Stimulated activated naive CD8-positive, alpha-beta T cell treated with anti-CD3 and anti-CD28 coated beads, Interleukin-15, amount 100 ng/mL, for 72 hours (primary cell): Measurements from ENCODE around the gene AFG1L.

Source experiments
- ATAC-seq: fragments of 150-1000 bp; cut with Tn5 transposase; 2 replicates; pipeline ENCODE4 v1.10.0; 2021; ENCODE audit warnings: mild to moderate bottlenecking, moderate library complexity
- DNase-seq, 2 donors: peaks; one replicate each; pipeline ENCODE4 v3.0.0; 2021 to 2022
- H3K27ac Mint-ChIP-seq, 2 donors: one replicate each; pipeline ENCODE4 v1.8.0; 2022; ENCODE audit warnings: mild to moderate bottlenecking in 2 of 2, mixed read lengths in 2 of 2, moderate library complexity in 2 of 2
- H3K27me3 Mint-ChIP-seq: one replicate; pipeline ENCODE4 v1.8.0; 2022; ENCODE audit warnings: mixed read lengths
- H3K4me1 Mint-ChIP-seq: one replicate; pipeline ENCODE4 v1.8.0; 2022; ENCODE audit warnings: mild to moderate bottlenecking, mixed read lengths
- H3K4me3 Mint-ChIP-seq, 2 donors: one replicate each; pipeline ENCODE4 v1.8.0; 2022; ENCODE audit warnings: mild to moderate bottlenecking in 2 of 2, mixed read lengths in 2 of 2, moderate library complexity in 1 of 2
- H3K9me3 Mint-ChIP-seq, 2 donors: one replicate each; pipeline ENCODE4 v1.8.0; 2022; ENCODE audit warnings: mixed read lengths in 2 of 2

AFG1L gene

DNA sequence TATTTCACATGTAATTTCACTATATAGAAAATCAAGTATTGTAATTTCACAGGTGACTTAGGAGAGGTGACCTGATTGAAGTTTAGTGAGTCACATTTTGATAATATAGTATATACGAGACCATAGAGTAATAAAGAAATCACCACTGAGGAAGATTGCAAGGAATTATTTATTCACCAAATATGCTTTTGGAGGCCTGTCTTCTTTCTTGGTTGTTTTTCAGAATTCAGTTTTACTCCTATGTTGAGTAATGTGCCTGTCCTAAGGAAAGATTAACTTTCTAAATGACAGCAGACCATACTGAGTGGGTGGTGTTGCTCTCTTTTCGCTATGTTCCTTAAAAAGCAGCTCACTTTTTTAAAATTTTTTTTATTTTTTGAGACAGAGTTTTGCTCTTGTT, 178.3 kb downstream of the AFG1L start:
- Mint-ChIP-seq H3K9me3 (no peaks in the 10 kb centered on the region), H3K4me3 (no peak overlapping the region), H3K4me1 (peaks cover 11% of the 10 kb centered on the region), H3K27ac (no peak overlapping the region), H3K27me3 (no peaks in the 10 kb centered on the region)
- no peak for DNase-seq
- ATAC-seq = peak; percentile 43

DNA sequence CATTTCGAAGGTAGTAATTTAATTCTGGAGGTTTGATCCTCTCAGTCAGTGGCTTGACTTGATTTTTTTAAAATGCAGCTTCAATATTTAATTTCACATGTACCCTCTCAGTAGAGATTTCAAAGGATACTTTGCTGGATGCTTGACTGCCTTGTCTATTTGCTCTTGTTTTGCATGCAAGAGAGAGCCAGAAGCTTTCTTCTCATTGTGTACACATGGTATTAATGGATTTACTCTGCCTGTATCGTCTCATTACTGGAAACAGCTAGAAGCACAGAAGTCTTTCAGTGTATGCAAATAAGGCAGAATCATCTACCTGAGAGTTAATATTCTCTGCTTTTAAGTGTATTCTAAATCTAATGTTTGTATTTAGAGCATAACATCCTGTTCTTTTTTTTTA, 181.5 kb downstream of the AFG1L start:
- ATAC-seq = no peak
- Mint-ChIP-seq H3K9me3 (no peaks in the 10 kb centered on the region), H3K27ac (no peak overlapping the region), H3K4me3 (no peak overlapping the region), H3K27me3 (no peaks in the 10 kb centered on the region), H3K4me1 (peaks cover 11% of the 10 kb centered on the region)
- no peak for DNase-seq

DNA sequence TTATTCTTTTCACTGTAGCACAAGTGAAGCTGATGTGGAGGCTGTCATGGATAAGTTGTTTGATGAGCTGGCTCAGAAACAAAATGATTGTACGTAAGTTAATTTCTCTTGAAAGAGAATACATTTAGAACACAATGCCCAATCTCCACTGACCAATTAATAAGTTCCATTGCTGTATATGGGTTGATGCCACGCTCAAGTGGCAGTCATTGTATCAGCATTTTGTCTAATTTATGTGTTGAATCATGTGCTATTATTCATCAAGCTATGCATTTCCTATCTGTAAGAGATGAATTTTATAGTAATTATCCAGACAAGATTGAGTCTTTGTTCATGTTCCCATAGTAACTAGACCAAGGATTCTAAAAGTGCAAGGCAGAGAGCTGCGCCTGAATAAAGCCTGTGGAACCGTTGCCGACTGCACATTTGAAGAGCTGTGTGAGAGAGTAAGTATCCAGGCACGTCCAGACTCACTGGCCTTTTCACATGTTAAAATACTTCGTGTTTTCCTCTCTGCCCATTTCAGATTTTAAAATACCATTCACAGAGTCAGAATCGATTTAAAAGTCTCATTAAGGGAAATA, 182.1 kb downstream of the AFG1L start:
- H3K27me3 Mint-ChIP-seq = no peaks in the 10 kb centered on the region
- no peaks in the 10 kb centered on the region for H3K9me3 Mint-ChIP-seq
- H3K27ac Mint-ChIP-seq = no peak overlapping the region
- no peak for ATAC-seq
- H3K4me3 Mint-ChIP-seq = no peak overlapping the region
- DNase-seq = no peak
- H3K4me1 Mint-ChIP-seq = peaks cover 11% of the 10 kb centered on the region

DNA sequence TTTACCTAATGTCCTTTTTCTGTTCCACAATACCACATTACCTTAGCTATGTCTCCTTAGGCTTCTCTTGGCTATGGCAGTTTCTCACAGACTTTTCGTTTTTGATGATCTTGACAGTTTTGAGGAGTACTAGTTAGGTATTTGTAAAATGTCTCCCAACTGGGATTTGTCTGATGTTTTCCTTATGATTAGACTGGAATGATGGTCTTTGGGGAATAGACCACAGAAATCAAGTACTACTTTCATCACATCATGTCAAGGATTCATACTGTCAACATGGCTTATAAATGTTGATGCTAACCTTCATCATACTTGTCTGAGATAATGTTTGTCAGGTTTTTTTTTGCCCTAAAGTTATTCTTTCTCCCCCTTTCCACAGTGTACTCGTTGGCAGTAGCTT, 187.7 kb downstream of the AFG1L start:
- H3K4me3 Mint-ChIP-seq = no peak overlapping the region
- peaks cover 0 to 6% of the 10 kb centered on the region in 2 donors for H3K9me3 Mint-ChIP-seq
- H3K27ac Mint-ChIP-seq = no peak overlapping the region
- ATAC-seq (no peak), DNase-seq (no peak)
- no peaks in the 10 kb centered on the region for H3K27me3 Mint-ChIP-seq
- no peaks in the 10 kb centered on the region for H3K4me1 Mint-ChIP-seq

DNA sequence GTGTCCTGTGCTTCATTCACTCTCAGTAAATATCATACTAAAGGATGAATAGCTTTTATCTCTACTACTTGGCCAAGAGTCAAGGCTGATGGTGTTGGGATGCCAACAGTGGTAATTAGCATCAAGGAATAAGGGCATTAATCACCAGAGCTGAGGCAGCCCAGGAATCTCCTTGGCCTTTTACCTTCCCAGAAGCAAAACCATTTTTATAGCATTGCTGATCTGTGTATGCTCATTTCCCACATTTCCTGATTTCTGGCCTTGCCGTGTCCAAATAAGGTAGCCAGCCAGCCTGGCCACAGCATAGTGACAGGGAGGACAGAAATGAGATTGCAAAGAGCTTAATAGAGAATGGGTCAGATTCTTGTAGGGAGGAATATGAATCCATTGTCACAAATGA, 189.2 kb downstream of the AFG1L start:
- Mint-ChIP-seq H3K27ac (no peak overlapping the region), H3K4me1 (no peaks in the 10 kb centered on the region), H3K4me3 (no peak overlapping the region), H3K9me3 (peaks cover 0 to 6% of the 10 kb centered on the region in 2 donors), H3K27me3 (no peaks in the 10 kb centered on the region)
- DNase-seq (no peak), ATAC-seq (no peak)

DNA sequence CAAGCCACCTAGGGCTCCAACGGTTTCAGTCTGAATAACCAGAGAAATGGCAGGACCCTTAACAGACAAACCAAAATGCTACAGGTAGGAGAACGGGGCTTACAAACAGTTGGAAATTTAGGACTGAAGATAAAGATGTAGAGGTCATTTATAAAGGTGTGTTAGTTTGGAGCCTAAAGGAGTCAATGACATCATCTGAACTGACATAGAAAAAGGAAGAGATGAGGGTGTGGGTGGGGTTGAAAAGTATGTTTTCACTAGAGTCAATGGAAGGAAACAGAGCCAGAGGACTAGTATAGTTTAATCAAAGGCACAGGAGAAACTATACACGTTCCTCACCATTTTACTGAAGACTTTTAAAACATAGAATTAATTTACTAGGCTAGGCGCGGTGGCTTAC, 194.8 kb downstream of the AFG1L start:
- Mint-ChIP-seq H3K4me1 (no peaks in the 10 kb centered on the region), H3K9me3 (no peaks in the 10 kb centered on the region), H3K27ac (no peak overlapping the region), H3K27me3 (no peaks in the 10 kb centered on the region), H3K4me3 (no peak overlapping the region)
- ATAC-seq (no peak), DNase-seq (no peak)

DNA sequence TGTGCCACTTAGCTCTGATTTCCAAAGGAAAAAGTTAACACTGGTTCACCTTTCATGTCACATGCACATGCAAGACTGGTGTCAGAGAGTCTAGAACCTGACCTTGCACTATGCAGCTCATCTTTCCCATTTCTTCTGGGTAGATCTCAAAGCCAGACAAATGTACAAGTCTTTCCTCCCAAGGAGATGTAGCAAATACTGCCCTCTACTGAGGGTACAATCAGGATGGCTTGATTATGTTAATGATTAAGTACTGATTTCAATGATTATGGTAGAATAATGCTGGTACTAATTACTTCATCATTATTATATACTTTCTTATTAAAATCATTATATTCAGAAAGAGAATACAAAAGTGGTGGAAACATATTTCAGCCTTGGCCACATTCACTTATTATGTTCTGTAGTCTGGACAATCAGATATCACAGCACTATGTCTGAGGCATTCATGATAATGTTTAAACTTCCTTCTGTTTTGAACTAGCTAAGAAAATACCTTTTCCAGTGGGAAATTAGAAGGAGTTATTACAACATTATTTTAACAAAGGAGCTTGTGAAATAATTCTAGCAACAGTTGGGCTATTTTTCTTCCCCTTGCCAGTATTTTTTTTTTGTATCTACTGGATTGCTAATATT, 197.4 kb downstream of the AFG1L start:
- H3K4me1 Mint-ChIP-seq = no peaks in the 10 kb centered on the region
- no peak overlapping the region for H3K27ac Mint-ChIP-seq
- no peak for ATAC-seq
- no peaks in the 10 kb centered on the region for H3K9me3 Mint-ChIP-seq
- no peak overlapping the region for H3K4me3 Mint-ChIP-seq
- H3K27me3 Mint-ChIP-seq = no peaks in the 10 kb centered on the region
- no peak for DNase-seq

DNA sequence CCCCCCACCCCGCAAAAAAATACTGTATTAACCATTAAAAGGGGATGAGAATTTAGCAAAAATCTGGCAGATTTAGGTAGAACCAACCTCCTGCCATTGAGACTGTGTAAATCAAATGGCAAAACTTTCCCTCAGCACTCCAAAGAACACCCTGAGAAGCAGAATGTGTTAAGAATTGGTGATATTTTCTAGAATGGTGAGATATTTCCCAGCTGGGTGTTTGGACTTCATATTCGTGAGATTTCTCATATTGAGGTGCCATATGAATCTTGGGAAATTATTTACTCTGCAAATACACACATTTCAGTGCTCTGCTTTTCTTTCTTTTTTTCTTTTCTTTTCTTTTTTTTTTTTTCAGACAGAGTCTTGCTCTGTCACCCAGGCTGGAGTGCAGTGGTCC, 199.6 kb downstream of the AFG1L start:
- Mint-ChIP-seq H3K9me3 (no peaks in the 10 kb centered on the region), H3K4me1 (no peaks in the 10 kb centered on the region), H3K27ac (no peak overlapping the region), H3K4me3 (no peak overlapping the region), H3K27me3 (no peaks in the 10 kb centered on the region)
- DNase-seq = no peak
- no peak for ATAC-seq

DNA sequence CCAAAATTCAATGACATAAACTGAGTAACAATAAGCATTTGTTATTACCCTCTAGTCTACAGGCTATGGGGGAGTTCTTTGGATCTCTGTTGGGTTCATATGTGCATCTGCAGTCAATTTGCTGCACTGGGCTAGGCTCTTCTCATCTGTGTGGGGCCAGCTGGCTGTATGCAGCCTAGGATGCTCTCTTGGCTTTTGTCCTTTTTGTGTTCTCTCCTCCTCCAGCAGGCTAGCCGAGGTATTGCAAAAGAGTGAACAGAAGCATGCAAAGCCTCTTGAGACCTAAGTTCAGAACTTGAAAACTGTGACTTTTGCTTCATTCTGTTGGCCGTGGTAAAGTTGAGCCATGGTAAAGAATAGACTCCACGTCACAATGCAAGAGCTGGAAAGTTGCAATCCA, 203.0 kb downstream of the AFG1L start:
- no peak overlapping the region for H3K27ac Mint-ChIP-seq
- no peaks in the 10 kb centered on the region for H3K27me3 Mint-ChIP-seq
- H3K9me3 Mint-ChIP-seq = no peaks in the 10 kb centered on the region
- ATAC-seq (no peak), DNase-seq (peak; percentile 13 to 16)
- H3K4me3 Mint-ChIP-seq = no peak overlapping the region
- no peaks in the 10 kb centered on the region for H3K4me1 Mint-ChIP-seq

DNA sequence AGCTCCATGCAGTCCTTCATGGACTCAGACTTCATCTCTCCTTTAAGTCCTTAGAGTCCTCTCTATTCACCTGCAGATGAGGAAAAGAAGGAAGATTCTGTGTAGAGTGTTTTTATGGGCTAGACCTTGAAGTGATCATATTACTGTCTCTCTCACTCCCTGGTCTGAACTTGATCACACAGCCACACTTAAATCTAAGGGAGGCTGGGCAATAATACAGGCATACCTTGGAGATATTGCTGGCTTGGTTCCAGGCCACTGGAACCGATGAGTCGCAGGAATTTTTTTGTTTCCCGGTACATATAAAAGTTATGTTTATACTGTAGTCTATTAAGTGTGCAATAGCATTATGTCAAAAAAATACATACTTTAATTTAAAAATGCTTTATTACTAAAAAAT, 206.7 kb downstream of the AFG1L start:
- Mint-ChIP-seq H3K4me3 (no peak overlapping the region), H3K9me3 (no peaks in the 10 kb centered on the region), H3K27ac (no peak overlapping the region), H3K4me1 (no peaks in the 10 kb centered on the region), H3K27me3 (no peaks in the 10 kb centered on the region)
- DNase-seq (no peak), ATAC-seq (no peak)

DNA sequence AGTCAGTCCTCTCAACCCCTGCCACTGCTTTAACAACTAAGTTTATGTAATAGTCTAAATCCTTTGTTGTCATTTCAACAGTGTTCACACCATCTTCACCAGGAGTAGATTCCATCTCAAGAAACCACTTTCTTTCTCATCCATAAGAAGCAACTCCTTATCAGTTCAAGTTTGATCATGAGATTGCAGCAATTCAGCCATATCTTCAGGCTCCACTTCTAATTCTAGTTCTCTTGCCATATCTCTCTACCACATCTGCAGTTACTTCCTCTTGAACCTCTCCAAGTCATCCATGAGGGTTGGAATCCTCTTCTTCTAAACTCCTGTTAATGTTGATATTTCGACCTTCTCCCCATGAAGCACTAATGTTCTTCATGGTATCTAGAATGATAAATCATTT, 208.0 kb downstream of the AFG1L start:
- DNase-seq (no peak), ATAC-seq (no peak)
- Mint-ChIP-seq H3K27me3 (no peaks in the 10 kb centered on the region), H3K27ac (no peak overlapping the region), H3K4me3 (no peak overlapping the region), H3K9me3 (no peaks in the 10 kb centered on the region), H3K4me1 (no peaks in the 10 kb centered on the region)

DNA sequence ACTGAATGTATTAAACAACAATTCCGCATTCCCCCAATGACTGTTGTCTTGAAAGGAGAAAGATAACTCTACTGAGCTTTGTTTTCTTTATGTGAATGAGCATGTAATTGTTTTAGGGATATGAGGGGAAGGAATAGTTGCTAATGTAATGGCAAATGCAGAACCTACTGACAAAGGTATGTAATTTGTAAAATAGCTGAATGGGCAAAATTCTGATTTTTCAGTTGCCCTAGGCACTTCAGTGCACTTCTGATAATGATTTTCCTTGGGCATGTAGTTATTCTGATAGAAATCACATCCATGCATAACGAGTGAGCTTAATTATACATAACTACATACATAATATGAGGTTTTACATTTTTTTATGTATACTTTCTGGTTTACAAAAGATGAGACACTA, 212.5 kb downstream of the AFG1L start:
- no peaks in the 10 kb centered on the region for H3K4me1 Mint-ChIP-seq
- no peaks in the 10 kb centered on the region for H3K27me3 Mint-ChIP-seq
- ATAC-seq = no peak
- no peaks in the 10 kb centered on the region for H3K9me3 Mint-ChIP-seq
- DNase-seq = no peak
- H3K4me3 Mint-ChIP-seq = no peak overlapping the region
- H3K27ac Mint-ChIP-seq = no peak overlapping the region

DNA sequence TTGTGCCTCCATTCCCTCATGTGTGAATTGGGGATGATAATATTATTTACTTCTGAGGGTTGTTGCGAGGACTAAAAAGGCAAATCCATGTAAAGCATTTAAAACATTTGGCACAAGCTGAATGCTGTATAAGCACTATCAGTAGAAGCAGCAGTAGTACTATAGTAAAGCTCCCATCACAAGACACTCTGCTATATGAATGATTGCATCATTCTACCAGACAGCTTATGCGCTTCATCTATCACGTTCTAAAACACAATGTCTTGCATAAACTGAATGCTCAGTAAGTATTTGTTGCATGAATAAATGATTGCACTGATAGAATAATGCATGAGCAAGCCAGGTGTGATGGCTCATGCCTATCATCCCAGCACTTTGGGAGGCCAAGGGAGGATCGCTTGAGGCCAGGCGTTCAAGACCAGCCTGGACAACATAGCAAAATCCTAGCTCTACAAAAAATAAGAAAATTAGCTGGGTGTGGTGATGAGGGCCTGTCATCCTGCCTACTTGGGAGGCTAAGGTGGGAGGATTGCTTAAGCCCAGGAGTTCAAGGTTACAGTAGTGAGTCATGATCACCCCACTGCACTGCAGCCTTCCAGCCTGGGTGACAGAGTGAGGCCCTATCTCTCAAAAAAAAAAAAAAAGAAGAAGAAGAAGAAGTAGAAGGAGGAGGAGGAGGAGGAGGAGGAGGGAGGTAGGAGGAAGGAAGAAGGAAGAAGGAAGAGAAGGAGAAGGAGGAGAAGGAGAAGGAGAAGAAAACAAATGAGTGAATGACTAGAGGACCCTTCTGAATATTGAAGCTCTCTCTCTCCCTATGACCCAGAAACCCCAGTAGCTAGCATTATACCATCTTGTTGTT, 215.8 kb downstream of the AFG1L start:
- no peak overlapping the region for H3K4me3 Mint-ChIP-seq
- H3K27ac Mint-ChIP-seq = peak overlapping the region in 1 of 2 donors; percentile 1
- ATAC-seq (no peak), DNase-seq (no peak)
- no peaks in the 10 kb centered on the region for H3K27me3 Mint-ChIP-seq
- H3K4me1 Mint-ChIP-seq = no peaks in the 10 kb centered on the region
- no peaks in the 10 kb centered on the region for H3K9me3 Mint-ChIP-seq

DNA sequence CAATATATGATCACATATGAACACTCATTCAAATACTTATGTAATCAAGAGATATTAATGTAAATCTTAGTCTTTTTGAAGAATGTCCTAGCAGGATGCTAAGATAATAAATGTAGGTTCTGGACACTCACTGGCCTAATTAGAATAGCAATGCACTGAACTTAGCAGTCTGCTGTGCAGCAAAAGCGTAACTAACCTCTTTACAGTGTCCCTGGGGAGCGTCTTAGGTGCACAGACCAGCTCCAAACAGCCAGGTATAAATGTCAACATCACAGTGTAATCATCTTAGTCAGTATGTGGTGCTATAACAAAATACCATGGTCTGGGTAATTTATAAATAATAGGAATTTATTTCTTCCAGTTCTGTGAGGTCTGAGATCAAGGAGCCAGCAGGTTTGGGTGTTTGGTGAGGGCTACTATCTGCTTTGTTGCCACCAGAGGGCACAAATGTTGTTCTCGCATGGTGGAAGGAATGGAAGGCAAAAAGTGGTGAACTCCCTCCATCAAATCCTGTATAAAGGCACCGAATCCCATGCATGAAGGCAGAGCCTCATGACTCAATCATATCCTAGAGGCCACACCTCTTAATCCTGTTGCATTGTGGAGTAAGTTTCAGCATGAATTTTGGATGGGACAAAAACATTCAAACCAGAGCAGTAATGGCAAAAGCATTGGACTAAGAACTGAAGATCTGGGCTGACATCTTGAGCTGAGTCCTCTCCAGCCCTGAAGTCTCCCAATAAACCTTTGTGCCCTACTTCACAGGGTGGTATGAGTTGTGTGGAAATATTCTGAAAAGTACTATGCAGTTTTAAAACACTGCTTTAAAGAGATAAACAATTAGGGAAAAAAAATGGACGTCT, 224.1 kb downstream of the AFG1L start:
- Mint-ChIP-seq H3K27ac (no peak overlapping the region), H3K4me1 (no peaks in the 10 kb centered on the region), H3K4me3 (no peak overlapping the region), H3K9me3 (no peaks in the 10 kb centered on the region), H3K27me3 (no peaks in the 10 kb centered on the region)
- DNase-seq (no peak), ATAC-seq (no peak)

DNA sequence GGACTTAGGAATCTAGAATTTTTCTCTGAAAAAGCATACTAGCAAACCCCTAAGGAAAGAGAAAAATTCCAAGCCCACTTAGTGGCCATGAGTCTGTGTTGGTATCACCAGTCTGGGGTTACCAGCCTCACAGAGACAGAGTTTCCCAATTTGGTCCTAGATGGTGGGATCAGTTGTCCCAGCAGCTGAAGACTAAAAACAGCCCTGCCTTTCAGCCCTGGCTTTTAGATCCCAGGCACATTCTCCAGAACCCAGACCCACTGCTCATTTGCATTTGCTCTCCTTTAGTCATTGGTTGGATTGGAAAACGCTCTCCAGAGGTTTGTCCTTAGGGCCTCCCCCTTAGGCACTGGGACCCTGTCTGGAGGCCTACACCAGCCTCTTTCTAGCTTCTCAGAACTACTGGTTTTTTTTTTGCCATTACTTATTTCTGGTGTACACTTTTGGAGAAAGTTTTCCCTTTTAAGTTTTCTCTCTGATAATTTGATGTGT, 226.8 kb downstream of the AFG1L start:
- ATAC-seq (no peak), DNase-seq (no peak)
- Mint-ChIP-seq H3K9me3 (no peaks in the 10 kb centered on the region), H3K4me1 (no peaks in the 10 kb centered on the region), H3K27me3 (no peaks in the 10 kb centered on the region), H3K27ac (no peak overlapping the region), H3K4me3 (no peak overlapping the region)
